Islet precursor cell (in vitro differentiated cells): ENCODE data around the gene INS.

Experiments
- DNase-seq: peaks from one replicate; pipeline ENCODE4 v3.0.0-alpha.2; 2018

The INS gene

DNA sequence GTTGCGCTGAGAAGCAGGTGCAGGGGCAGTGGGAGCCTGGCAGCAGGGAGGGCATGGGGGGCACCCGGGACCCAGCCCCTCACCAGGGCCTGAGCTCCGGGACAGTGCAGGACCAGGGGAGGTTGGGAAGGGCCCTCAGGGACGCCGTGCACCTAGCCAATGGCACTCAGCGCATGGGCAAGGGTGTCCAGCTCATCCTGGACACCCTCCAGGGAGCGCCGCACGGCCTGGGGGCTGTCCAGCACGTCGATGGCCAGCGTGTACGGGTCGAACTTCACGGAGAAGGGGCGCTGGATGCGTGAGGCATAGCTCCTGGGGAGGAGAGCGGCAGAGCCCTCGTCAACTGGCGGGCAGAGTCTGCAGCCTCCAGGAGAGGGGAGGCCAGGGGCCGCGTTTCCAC, 3.1 kb upstream of the INS start:
- no peak for DNase-seq

DNA sequence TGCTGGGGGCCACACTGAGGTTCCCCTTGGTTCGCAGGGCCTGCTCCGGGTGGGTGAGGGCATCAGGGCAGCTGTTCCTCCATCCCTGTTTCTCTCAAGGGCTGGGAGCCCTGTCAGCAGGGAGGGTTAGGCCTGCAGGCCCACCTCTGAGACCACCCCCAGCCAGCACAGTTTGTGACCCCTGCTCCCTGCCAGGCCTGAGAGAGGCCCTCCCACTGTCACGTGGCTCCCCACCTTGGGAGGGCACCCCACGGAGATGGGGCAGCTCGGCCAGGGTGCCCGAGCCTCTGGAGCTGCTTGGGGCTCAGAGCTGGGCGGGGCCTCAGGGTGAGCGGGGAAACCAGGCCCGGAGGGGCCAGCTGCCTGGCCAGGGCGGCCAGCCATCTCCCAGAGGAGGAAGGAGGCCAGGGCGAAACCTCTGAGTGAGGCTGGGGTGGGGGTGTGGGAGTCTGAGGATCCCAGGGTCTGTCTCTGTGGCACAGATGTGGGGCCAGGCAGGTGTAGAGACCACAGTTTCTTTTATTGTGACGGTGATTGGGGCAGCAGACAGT, 2.5 kb upstream of the INS start:
- DNase-seq = no peak

DNA sequence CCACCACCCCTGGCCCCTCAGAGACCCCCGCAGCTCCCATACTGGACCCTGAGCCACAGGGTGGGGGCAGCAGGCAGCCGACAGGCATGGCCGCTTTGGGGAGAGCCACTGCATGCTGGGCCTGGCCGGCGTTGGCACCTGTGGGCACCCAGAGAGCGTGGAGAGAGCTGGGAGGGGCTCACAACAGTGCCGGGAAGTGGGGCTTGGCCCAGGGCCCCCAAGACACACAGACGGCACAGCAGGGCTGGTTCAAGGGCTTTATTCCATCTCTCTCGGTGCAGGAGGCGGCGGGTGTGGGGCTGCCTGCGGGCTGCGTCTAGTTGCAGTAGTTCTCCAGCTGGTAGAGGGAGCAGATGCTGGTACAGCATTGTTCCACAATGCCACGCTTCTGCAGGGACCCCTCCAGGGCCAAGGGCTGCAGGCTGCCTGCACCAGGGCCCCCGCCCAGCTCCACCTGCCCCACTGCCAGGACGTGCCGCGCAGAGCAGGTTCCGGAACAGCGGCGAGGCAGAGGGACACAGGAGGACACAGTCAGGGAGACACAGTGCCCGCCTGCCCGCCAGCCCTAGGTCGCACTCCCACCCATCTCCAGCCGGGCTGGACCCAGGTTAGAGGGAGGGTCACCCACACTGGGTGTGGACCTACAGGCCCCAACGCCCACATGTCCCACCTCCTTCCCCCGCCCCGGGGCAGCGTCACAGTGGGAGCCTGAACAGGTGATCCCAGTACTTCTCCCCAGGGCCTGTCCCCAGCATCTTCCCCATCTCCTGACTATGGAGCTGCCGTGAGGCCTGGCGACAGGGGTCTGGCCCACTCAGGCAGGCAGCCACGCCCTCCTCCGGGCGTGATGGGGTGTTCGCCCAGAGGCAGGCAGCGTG, 1.2 kb downstream of the INS start:
- DNase-seq = no peak

DNA sequence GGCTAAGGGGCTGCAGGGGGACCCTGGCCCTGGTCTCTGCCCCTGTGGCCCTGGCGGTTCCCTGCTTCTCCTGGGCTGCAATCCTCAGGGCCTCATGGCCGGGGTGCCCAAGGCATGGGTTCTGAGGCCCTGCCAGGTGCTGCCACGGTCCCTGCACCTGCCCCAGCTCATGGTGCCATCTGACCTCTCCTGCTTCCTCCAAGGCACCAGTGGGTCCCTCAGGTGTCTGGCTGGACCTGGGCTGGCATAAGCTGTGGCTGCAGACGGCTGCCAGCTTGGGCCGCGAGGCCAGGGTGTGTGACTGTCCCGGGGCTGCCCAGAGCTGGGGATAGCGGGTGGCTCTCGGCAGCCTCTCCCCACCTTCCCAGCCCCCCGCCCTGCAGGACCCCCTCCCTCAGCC, 2.0 kb downstream of the INS start:
- DNase-seq = no peak

DNA sequence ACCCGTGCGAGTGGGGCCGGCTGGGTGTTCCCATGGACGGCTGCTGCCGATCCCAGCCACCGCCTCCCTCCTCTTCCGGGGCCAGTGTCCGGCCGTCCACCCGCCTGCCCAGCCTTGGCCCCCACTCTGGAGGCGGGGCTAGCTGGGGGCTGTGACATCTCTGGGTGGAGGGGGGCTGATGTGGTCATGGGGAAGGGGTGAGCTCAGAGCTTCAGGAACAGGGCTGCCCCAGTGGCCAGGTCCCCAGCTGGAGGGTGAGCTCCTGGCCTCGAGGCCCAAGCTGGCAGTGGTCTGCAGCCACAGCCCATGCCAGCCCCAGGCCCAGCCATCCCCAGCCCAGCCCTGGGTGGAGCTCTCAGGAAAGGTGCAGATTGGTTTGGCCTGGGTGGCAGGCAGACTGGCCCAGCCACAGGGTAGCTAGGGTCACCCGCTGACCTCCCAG, 2.7 kb downstream of the INS start:
- DNase-seq = no peak

- DNase-seq = no peak
These were observed 3.5 kb downstream of the INS start for GRCh38 chr11:2157294-2158040.

DNA sequence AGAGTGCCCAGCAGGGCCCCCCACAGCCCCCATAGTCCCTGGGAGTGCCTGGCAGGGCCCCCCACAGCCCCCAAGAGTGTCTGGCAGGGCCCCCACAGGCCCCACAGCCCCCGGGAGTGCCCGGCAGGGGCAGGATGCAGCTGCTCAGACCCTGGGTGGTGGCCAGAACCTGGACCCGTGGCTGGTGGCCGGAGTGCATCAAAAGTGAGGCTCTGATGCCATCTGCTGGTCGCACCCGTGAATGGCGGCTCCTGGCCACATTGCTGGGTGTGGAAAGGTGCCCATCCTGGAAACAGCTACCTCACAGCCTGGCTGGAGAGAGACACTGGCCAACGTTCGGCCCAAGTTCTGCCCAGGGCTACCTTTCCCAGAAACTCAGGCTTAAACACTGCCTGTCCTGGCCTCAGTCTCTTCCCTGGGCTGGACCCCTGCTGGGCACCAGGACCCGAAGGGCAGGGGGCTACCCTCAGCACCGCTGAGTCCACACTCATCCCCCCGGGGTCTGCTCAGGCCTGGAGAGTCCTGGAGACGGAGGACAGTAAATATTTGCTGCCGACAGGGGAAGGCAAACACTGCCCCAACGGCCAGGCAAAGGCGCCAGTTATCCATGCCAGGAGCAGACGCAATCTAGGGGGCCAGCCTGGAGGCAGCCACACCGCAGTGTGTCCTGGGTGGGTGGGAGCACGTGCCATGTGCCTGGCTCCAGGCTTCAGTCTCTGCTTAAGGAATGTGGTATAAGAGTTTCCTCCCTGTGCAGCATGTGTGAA, 4.4 kb downstream of the INS start:
- DNase-seq = peak; percentile 90

- no peak for DNase-seq
These were observed 5.5 kb downstream of the INS start for GRCh38 chr11:2155511-2155910.

DNA sequence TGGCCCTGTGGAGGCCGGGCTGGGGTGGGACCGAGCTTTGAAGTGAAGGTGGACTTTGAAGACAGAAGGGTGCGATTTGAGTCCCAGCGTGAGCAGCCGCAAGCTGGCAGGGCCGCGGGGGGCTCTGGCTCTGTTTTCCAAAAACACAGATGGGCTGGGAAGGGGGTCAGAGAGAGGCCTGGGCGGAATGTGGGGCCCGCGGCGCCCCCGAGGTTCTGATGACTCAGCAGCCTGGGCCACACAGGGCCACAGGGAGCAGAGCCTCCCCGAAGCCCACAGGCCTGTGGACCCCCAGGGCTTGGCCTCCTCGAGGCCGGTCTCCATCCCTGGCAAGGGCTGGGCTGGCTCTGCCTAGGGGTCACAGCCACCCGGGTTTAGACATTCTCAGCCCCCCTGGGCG, 6.1 kb downstream of the INS start:
- no peak for DNase-seq

GRCh38 chr11:2154195-2154585, 6.8 kb downstream of the INS start:
- DNase-seq = no peak

DNA sequence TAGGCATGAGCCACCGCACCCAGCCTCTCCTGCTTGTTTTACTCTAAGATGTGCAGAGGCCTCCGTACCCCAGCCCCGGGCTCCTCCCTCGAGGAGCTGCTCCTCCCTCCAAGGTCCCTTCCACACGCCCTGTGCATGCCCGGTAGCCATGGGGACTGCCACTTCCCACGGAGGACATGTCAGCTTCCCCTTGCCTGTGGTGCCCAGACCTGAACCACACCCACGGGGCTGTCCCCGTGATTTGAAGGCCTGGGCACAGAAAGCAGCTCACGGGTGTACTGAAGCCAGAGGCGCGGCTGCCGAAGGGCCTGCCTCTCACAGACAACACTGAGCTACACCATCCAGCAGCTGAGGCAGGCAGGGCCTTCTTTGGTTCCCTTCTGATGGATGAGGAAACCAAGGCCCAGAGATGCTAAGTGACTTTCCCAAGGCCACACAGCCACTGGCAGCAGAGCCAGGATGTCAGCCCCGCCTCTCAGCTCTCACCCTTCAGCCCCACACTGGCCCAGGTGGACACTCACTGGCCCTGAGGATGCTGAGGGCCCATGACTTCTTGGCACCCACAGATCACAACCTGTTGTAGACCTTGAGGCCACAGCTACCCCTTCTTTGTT, 7.3 kb downstream of the INS start:
- DNase-seq = no peak

DNA sequence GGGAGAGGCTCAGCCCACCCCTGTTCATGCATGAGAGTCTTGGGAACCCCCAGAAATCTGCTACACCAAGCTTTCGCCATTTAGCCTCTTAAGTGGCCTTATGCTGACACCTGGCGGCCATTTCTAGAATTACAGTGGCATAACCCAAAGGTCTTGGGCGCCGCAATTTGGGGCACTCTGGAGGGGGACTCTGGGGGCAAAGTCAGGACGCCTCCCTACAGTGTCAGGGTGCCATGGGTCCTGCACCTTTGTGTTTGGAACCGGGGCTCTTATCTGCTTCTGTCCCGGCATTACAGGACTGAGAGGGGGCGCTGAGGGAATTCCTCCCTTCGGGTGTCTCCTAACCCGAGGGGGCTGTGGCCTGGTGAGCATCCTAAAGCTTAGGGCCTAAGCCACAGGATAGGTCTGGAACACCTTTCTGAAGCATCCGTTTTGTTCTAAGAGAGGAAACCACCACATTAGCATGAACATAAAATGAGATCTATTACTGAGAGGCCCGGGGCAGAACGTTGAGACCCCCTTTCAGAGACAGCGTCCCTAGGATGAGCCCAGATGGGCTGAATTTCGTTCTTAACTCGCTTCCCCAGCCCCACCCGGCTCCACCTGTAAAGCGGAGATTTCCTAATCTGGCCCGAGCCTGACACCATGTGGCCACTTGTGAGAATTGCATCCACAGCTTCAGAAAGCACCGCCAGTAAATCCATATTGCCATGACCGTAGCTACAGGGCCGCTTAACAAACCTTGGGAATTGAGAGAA, 9.3 kb downstream of the INS start:
- DNase-seq = peak; percentile 87

DNA sequence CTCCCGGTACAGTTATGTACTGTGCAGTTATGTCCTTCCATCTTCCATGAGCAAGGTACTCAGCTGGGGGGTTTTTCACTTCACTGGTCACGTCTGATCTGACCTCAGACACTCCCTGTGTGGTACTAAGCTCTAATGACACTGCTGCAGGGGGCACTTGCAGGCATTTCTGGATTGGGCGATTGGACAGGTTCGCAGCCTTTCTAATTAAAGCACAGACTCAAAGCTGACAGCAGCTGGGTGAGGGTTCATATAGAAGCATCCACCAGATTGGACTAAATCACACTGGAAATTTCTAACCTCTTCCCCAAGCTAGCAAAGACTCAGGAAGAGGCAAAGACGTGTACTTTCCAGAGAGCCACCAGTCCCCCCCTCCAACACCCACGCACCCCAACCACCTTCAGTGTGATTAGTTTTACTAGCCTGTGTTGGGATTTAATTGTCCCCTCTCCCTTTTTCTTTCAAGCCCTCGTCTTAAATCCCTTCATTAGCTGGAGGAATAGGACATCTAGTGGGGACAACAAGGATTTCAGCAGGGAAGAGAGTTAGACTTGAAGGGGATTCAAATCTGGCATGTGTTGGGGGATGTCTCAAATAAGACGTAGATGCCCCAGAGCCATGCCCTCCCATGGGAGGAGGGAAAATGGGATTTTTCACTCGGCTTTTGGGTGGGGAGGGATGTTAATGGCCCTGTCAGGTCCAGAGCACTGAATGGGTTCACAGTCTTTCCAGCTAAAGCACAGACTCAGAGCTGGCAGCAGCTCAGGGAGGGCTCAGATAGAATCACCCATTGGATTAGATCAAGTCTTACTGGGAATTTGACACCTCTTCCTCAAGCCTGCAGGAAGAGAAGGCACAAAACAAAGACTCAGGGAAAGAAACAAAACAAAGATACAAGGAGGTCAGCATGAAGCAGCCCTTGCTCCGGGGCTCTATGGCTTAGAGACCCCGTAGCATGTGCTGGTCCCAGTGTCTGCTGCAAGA, 10.9 kb downstream of the INS start:
- DNase-seq = no peak

DNA sequence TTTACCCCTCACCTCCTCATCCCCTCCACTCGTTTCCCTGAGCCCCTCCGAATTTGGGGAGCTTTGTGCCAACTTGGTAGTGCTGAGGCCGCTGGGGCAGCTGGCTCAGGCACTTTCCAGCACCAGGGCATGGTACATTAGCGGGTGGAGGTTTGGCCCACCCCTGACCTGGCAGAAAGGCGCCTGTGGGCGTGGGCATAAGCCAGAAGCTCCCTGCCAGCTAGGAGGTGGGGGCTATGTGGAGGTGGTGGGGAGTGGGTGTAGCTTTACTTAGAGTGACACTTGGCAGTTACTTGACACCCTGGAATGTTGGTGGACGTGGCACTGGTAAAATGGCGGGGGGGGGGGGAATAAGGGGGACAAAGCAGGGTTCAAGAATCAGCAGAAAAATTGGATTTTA, 11.5 kb downstream of the INS start:
- no peak for DNase-seq

- DNase-seq = no peak
These were observed 12.4 kb downstream of the INS start for GRCh38 chr11:2148595-2148994.

GRCh38 chr11:2147391-2147790, 13.6 kb downstream of the INS start:
- DNase-seq = no peak

DNA sequence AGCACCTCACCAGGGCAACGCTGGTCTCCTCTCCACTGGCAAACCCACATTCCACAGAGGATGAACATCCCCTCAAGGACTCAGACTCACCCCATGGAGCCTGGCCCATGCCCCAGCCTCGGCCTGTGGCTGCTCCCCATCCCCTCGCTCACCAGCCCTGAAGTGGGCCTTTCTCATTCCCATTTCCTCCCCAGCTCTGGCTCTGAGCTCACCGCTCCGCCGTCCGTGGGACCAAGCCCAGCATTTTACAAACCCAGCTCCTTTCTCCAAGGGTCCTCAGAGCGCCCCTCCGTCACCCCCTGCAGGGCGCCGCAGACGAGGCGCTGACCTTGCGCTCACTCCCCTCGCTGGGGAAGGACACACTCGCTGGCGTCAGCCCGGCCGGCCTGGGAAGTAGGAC, 15.0 kb downstream of the INS start:
- DNase-seq = no peak

DNA sequence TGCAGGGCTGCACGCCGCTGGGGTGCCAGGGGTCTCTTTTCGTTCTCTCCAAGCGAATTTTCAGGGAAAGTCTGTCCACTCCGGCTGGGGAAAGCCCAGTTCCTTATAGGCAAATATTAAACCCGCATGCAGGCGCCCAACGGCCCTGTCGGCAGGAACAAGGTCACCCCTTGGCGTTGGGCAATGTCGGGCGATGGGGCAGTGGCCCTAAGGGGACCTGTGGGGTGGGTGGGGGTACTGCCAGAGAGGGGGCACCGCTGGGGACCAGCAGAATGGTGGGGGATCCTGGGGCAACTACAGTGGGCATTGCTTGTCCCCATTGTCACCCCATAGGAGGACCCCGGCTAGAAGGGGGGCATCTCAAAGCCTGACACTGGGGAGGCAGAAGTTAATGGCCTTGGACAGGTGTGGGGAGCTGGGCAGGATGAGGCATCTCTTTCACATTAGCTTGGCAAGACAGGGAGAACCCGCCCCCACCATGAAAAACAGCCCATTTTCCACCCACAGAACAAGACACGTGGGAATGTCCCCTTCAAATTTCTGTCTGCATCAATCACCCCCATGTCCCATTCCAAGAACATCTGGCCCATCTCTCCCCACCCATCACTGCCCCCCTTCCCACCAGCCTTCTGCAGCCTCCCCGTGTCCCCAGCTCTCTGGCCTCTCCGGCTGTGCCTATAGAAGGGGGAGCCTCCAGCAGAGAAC, 16.3 kb downstream of the INS start:
- DNase-seq = no peak

DNA sequence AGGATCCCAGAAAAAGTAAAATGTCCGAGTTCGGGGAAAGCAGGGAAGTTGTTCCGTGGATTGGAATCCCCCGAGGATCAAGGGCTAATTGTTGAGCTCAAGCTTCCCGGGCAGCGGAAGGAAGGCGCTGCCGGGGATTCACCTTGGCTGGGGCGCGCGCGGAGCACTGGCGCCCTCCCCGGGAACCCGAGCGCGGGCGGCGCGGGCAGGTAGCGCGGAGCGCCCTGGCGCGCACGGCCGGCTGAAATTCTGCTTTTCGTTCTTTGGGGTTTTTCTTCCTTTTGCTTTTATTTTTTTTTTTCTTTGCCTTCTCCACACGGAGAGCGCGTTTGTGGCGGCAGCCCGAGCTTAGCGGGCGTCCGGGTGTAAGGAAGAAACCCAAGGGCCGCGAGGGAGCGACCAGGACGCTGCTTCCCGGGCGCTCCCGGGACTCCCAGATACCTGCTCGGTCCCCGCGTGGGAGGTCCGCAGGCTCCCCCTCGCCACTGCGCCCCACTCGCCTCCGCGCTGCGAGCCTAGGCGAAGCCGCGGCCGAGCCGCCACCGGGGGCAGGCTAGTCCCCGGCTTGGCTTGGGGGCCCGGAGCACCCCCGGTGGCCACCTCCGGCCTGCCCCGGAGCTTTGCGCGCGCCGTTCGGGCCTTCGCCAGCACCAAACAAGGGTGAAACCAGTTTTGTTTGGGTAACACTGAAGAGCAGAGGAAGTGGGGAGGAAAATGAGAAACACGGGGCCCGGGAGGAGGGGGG, 17.0 kb downstream of the INS start:
- no peak for DNase-seq

DNA sequence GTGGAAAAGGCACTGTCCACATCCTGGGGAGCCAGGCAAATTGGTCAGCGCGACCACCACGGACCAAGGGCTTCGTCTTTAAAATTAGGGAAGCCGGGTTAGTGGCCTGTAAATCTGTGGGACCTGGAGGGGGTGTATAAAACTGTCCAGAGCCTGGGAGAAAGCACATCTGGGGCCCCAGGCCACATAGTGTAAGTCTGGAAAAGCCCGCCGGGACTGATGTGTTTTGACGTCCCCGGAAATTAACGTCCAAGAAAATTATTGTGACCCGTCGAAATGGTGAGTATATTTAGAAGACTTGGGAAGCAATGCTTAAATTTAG, 17.6 kb downstream of the INS start:
- no peak for DNase-seq
